NT2/D1 (cell line): Measurements from ENCODE around the gene RAP1GAP.

Experiments used
- SUZ12 ChIP-seq: IDR thresholded peaks from 2 replicates; pipeline ENCODE4 v1.6.1; 2011; ENCODE audit not compliant: insufficient read length, insufficient read depth; ENCODE audit errors: extremely low read depth
- YY1 ChIP-seq: IDR thresholded peaks from 2 replicates; pipeline ENCODE4 v1.6.1; 2011; ENCODE audit not compliant: insufficient read length, insufficient read depth
- ZNF274 ChIP-seq: IDR thresholded peaks from 2 replicates; pipeline ENCODE4 v1.6.1; 2011; ENCODE audit warnings: mild to moderate bottlenecking, low read depth, low read length

GRCh38 chr1:21659099-21659923, 9.8 kb downstream of the RAP1GAP start:
- TF ChIP-seq ZNF274, result no peak
- no peak for TF ChIP-seq SUZ12
- TF ChIP-seq YY1, result no peak
